ENCODE results near the gene DCTN1.

- TF ChIP-seq CTCF (conservative IDR thresholded peaks at IDR 0.05 in 1 of 2, IDR thresholded peaks at IDR 0.05 in 1 of 2; ENCODE audit: low read depth in 1 of 2, low read length in 2 of 2) (no peak), EZH2 (IDR thresholded peaks at IDR 0.05; ENCODE audit: low read length, missing control alignments) (no peak)
Observed at GRCh38 chr2:74396149-74396548, 16.0 kb upstream of the DCTN1 start.
